ENCODE measurements around the gene C19orf47.

- TF ChIP-seq CTCF (IDR thresholded peaks at IDR 0.05): no peak
- TF ChIP-seq POLR2A (IDR thresholded peaks at IDR 0.05): no peak
Observed at GRCh38 chr19:40371802-40372122, 23.6 kb upstream of the C19orf47 start.
